IMR-90 (cell line): Measurements from ENCODE around the gene ZNF385B. TPM values are rescaled to one million over a fixed set of nuclear protein-coding genes. Genes with fewer than 3 reads are reported as not detected.

Experiments used
- ATAC-seq: fragments of 200-7000 bp; cut with Tn5 transposase; 2 replicates; pipeline ENCODE4 v1.9.1; 2020; ENCODE audit warnings: low read depth, mild to moderate bottlenecking, moderate library complexity
- Bru-seq: library from RNA; stranded (reverse); fragments of 400-500 nt; gene quantifications from one replicate; lab custom pipeline; 2021; lab: Mats Ljungman, UMichigan
- BruChase-seq, 2 experiments: library from RNA; stranded (reverse); fragments of 400-500 nt; gene quantifications; one replicate each; lab custom pipeline; 2021; lab: Mats Ljungman, UMichigan
- BruUV-seq: library from RNA; stranded (reverse); fragments of 400-500 nt; replicated peaks from 2 replicates; lab custom pipeline; 2021; lab: Mats Ljungman, UMichigan
- CTCF ChIA-PET: fragments of 300-600 bp; formaldehyde crosslinking; extraction: SDS; loops from one replicate; lab custom pipeline; 2021; ENCODE audit warnings: antibody characterized with exemption; lab: Yijun Ruan, JAX
- POLR2A ChIA-PET: fragments of 300-600 bp; sonication (Branson Sonifier 250); formaldehyde crosslinking; loops from one replicate; lab custom pipeline; 2022; ENCODE audit warnings: antibody characterized with exemption; ENCODE audit not compliant: unreplicated experiment; lab: Charles Lee
- DNase-seq: peaks from one replicate; pipeline ENCODE4 v3.0.0; 2013
- H2AFZ ChIP-seq: replicated peaks from 2 replicates; pipeline ENCODE3; 2013; ENCODE audit warnings: low read length, mild to moderate bottlenecking; ENCODE audit not compliant: poor library complexity
- H2AK5ac ChIP-seq: 2 replicates; pipeline ENCODE4 v1.6.1; 2013; ENCODE audit warnings: low read depth, low read length, inconsistent platforms
- H2AK9ac ChIP-seq: replicated peaks from 2 replicates; pipeline ENCODE3; 2013; ENCODE audit warnings: mild to moderate bottlenecking, low read depth, low read length, moderate library complexity; ENCODE audit not compliant: poor library complexity
- H2BK120ac ChIP-seq: 2 replicates; pipeline ENCODE4 v1.6.1; 2013; ENCODE audit warnings: low read depth, low read length, inconsistent platforms
- H2BK15ac ChIP-seq: 3 replicates; pipeline ENCODE4 v1.6.1; 2013; ENCODE audit warnings: low read depth, low read length, inconsistent platforms
- H2BK20ac ChIP-seq: 2 replicates; pipeline ENCODE4 v1.6.1; 2013; ENCODE audit warnings: low read depth, mild to moderate bottlenecking, inconsistent platforms, low read length, moderate library complexity
- H2BK5ac ChIP-seq: 2 replicates; pipeline ENCODE4 v1.6.1; 2013; ENCODE audit warnings: mild to moderate bottlenecking, low read depth, low read length, inconsistent platforms; ENCODE audit not compliant: poor library complexity, severe bottlenecking
- H3K14ac ChIP-seq: replicated peaks from 2 replicates; pipeline ENCODE4 v1.6.1; 2013; ENCODE audit warnings: low read depth, low read length, inconsistent platforms
- H3K18ac ChIP-seq: 2 replicates; pipeline ENCODE4 v1.6.1; 2013; ENCODE audit warnings: low read depth, low read length, control low read depth
- H3K23ac ChIP-seq: 2 replicates; pipeline ENCODE4 v1.6.1; 2013; ENCODE audit warnings: low read depth, low read length, inconsistent platforms
- H3K27ac ChIP-seq: 2 replicates; pipeline ENCODE4 v1.5.1; 2013; ENCODE audit warnings: mild to moderate bottlenecking, control low read depth, low read length; ENCODE audit not compliant: insufficient read depth
- H3K27me3 ChIP-seq: 2 replicates; pipeline ENCODE4 v1.6.1; 2013; ENCODE audit warnings: low read length; ENCODE audit not compliant: control insufficient read depth, insufficient read depth
- H3K36me3 ChIP-seq: 2 replicates; pipeline ENCODE4 v1.6.1; 2013; ENCODE audit warnings: low read length, mixed read lengths; ENCODE audit not compliant: control insufficient read depth, insufficient read depth
- H3K4ac ChIP-seq: 2 replicates; pipeline ENCODE4 v1.6.1; 2013; ENCODE audit warnings: low read depth, low read length, inconsistent platforms
- H3K4me1 ChIP-seq: 2 replicates; pipeline ENCODE4 v1.6.1; 2013; ENCODE audit warnings: low read length, mixed read lengths; ENCODE audit not compliant: control insufficient read depth, insufficient read depth
- H3K4me2 ChIP-seq: 2 replicates; pipeline ENCODE4 v1.6.1; 2013; ENCODE audit warnings: low read depth, mild to moderate bottlenecking, control low read depth, low read length, moderate library complexity
- H3K4me3 ChIP-seq: 2 replicates; pipeline ENCODE4 v1.5.1; 2013; ENCODE audit warnings: low read depth, mild to moderate bottlenecking, control low read depth, low read length, moderate library complexity; ENCODE audit not compliant: insufficient read depth
- H3K56ac ChIP-seq: 2 replicates; pipeline ENCODE4 v1.6.1; 2013; ENCODE audit warnings: low read length, inconsistent platforms; ENCODE audit not compliant: insufficient read depth; ENCODE audit errors: extremely low read depth
- H3K79me1 ChIP-seq, 2 experiments: 2 replicates each; pipeline ENCODE4 v1.6.1; 2013; ENCODE audit warnings: low read length in 2 of 2, inconsistent platforms in 1 of 2, low read depth in 1 of 2
- H3K9ac ChIP-seq: 2 replicates; pipeline ENCODE4 v1.6.1; 2013; ENCODE audit warnings: low read depth, low read length, control low read depth
- H3K9me1 ChIP-seq: 2 replicates; pipeline ENCODE4 v1.6.1; 2013; ENCODE audit warnings: low read length, inconsistent platforms; ENCODE audit not compliant: insufficient read depth
- H3K9me3 ChIP-seq: 2 replicates; pipeline ENCODE4 v1.6.1; 2013; ENCODE audit warnings: low read length; ENCODE audit not compliant: control insufficient read depth, insufficient read depth
- H4K20me1 ChIP-seq: 2 replicates; pipeline ENCODE4 v1.6.1; 2013; ENCODE audit warnings: low read length, inconsistent platforms; ENCODE audit not compliant: insufficient read depth
- H4K5ac ChIP-seq: 2 replicates; pipeline ENCODE4 v1.6.1; 2013; ENCODE audit warnings: mild to moderate bottlenecking, low read depth, low read length, control low read depth
- H4K8ac ChIP-seq, 2 experiments: 2 replicates each; pipeline ENCODE4 v1.6.1; 2013; ENCODE audit warnings: low read depth in 2 of 2, low read length in 2 of 2, control low read depth in 1 of 2, inconsistent platforms in 1 of 2
- H4K91ac ChIP-seq: 2 replicates; pipeline ENCODE4 v1.6.1; 2013; ENCODE audit warnings: low read depth, low read length, inconsistent platforms; ENCODE audit not compliant: insufficient read depth
- CEBPB ChIP-seq: IDR thresholded peaks from 2 replicates; pipeline ENCODE4 v1.6.1; 2012; ENCODE audit warnings: low read depth, low read length, improper control_type of control experiment
- CHD1 ChIP-seq: IDR thresholded peaks from 2 replicates; pipeline ENCODE4 v1.6.1; 2012; ENCODE audit warnings: low read depth, low read length, improper control_type of control experiment
- ELK1 ChIP-seq: fragments of 150-350 bp; IDR thresholded peaks from 2 replicates; pipeline ENCODE4 v1.6.1; 2016; ENCODE audit warnings: low read depth, mild to moderate bottlenecking, low read length, moderate library complexity, borderline replicate concordance
- FOS ChIP-seq: fragments of 150-350 bp; IDR thresholded peaks from 2 replicates; pipeline ENCODE4 v1.6.1; 2016; ENCODE audit warnings: low read depth, low read length
- MAFK ChIP-seq: IDR thresholded peaks from 2 replicates; pipeline ENCODE4 v1.6.1; 2012; ENCODE audit warnings: low read depth, low read length, improper control_type of control experiment
- MAZ ChIP-seq: IDR thresholded peaks from 2 replicates; pipeline ENCODE4 v1.6.1; 2012; ENCODE audit warnings: low read depth, mild to moderate bottlenecking, low read length, improper control_type of control experiment, moderate library complexity, borderline replicate concordance
- MXI1 ChIP-seq: IDR thresholded peaks from 2 replicates; pipeline ENCODE4 v1.6.1; 2012; ENCODE audit warnings: low read depth, mild to moderate bottlenecking, low read length, moderate library complexity, borderline replicate concordance
- NFE2L2 ChIP-seq: fragments of 150-350 bp; IDR thresholded peaks from 2 replicates; pipeline ENCODE4 v1.6.1; 2016; ENCODE audit warnings: low read depth, mild to moderate bottlenecking, low read length
- POLR2A ChIP-seq: IDR thresholded peaks from 2 replicates; pipeline ENCODE4 v1.6.1; 2012; ENCODE audit warnings: mild to moderate bottlenecking, low read depth, low read length
- RAD21 ChIP-seq: IDR thresholded peaks from 2 replicates; pipeline ENCODE4 v1.6.1; 2012; ENCODE audit warnings: low read length, improper control_type of control experiment
- RCOR1 ChIP-seq: IDR thresholded peaks from 2 replicates; pipeline ENCODE4 v1.6.1; 2012; ENCODE audit warnings: mild to moderate bottlenecking, low read length, improper control_type of control experiment; ENCODE audit not compliant: insufficient replicate concordance
- RFX5 ChIP-seq: IDR thresholded peaks from 2 replicates; pipeline ENCODE4 v1.8.0; 2012; ENCODE audit warnings: low read depth, mild to moderate bottlenecking, low read length, moderate library complexity
- WGBS, 2 experiments: methylation state at CpG; one replicate each; pipeline versions ENCODE4 v1.1.5 to v1.1.7; 2013; ENCODE audit warnings: missing lambda C conversion rate in 2 of 2; ENCODE audit not compliant: insufficient read length in 1 of 2; ENCODE audit errors: extremely low coverage in 2 of 2; 5-methylcytosine and 5-hydroxymethylcytosine counted together
- dilution Hi-C: fragments of 300-500 bp; cut with HindIII; formaldehyde crosslinking; loops from one replicate; pipeline ENCODE4 v1.14.3; 2018; ENCODE audit warnings: low sequenced_read_pairs; ENCODE audit not compliant: unreplicated experiment
- in situ Hi-C: fragments of 300-500 bp; cut with MboI; formaldehyde crosslinking; loops from 3 replicates; pipeline ENCODE4 v1.14.3; 2019; ENCODE audit warnings: low sequenced_read_pairs, inconsistent platforms, mixed read lengths
- intact Hi-C: fragments of 100-400 bp; cut with micrococcal nuclease; formaldehyde crosslinking; loops from 2 replicates; pipeline ENCODE4 v1.10.0; 2022
- long read RNA-seq: library from polyadenylated mRNA; unstranded; transcript quantifications from one replicate; pipeline ENCODE4 v2.0.0, GENCODE V29; 2021; ENCODE audit not compliant: unreplicated experiment
- polyA plus RNA-seq, 3 experiments: library from polyadenylated mRNA; depleted of rRNA; stranded (reverse); fragments of >200 nt; gene quantifications; 2 replicates each; pipeline ENCODE4 v1.2.3, GENCODE V29; 2012; ENCODE audit warnings: low replicate concordance in 1 of 3
- total RNA-seq: library from RNA; depleted of rRNA; stranded (reverse); fragments of >200 nt; gene quantifications from 2 replicates; pipeline ENCODE4 v1.2.3, GENCODE V29; 2012; rRNA removed
- TF ChIP-seq, protein P1 (sequence below): fragments of 150-350 bp; IDR thresholded peaks from 2 replicates; pipeline ENCODE4 v1.6.1; 2017; ENCODE audit warnings: mild to moderate bottlenecking, antibody characterized with exemption, low read length, low read depth
- TF ChIP-seq, protein P2 (sequence below): conservative IDR thresholded peaks from 2 replicates; pipeline ENCODE4 v1.5.1; 2012; ENCODE audit warnings: mild to moderate bottlenecking, low read depth, low read length, improper control_type of control experiment

Gene ZNF385B
- total RNA-seq, result under 0.01 TPM in 1 of 2 replicates, not detected in the other
- 0.03 TPM in 1 of 2 replicates, not detected in the other for polyA plus RNA-seq (2012; rRNA removed)
- polyA plus RNA-seq (2012; cell fraction: cytosol; rRNA removed), result not detected in 2 replicates
- polyA plus RNA-seq (2012; cell fraction: nucleus; rRNA removed; ENCODE audit: low replicate concordance), result 0.06 TPM in 1 of 2 replicates, not detected in the other
- Bru-seq, nascent RNA, result percentile 3 among the genes with signal in this experiment
- BruChase-seq, experiment 1, labeled RNA remaining after a 6-hour chase, result percentile 3 among the genes with signal in this experiment
- BruChase-seq, experiment 2, labeled RNA remaining after a 2-hour chase, result percentile 5 among the genes with signal in this experiment
- long read RNA-seq, result 0 reads

- H2BK15ac ChIP-seq, result no peak within 1 kb of the TSS
- intact Hi-C loops (no loop called here), in situ Hi-C loops (no loop called here), dilution Hi-C loops (no loop called here)
- no peak within 1 kb of the TSS for H3K23ac ChIP-seq
- ChIA-PET CTCF (no interaction called here), POLR2A (no interaction called here)
- no peaks in the 10 kb centered on the region for H3K36me3 ChIP-seq
- H3K9ac ChIP-seq, result no peak within 1 kb of the TSS
- no peak within 1 kb of the TSS for H4K8ac ChIP-seq
- peak within 1 kb of the TSS; percentile 74 for H3K4me2 ChIP-seq
- no peak within 1 kb of the TSS for H2AK9ac ChIP-seq
- no TSS peak for BruUV-seq
- peak within 1 kb of the TSS; percentile 43 for H3K4me3 ChIP-seq
- no peak within 1 kb of the TSS for H3K14ac ChIP-seq
- H3K18ac ChIP-seq, result no peak within 1 kb of the TSS
- no peak within 1 kb of the TSS for H2BK5ac ChIP-seq
- H3K9me3 ChIP-seq, result no peaks in the 10 kb centered on the region; the same call in 1 of the 2 replicates
- no peak within 1 kb of the TSS for H3K4ac ChIP-seq
- H2BK20ac ChIP-seq, result no peak within 1 kb of the TSS
- no peaks in the 10 kb centered on the region for H4K20me1 ChIP-seq
- H4K91ac ChIP-seq, result no peak within 1 kb of the TSS
- DNase-seq (peak; percentile 5), ATAC-seq (peak; percentile 73)
- peak within 1 kb of the TSS; percentile 80 for H2AFZ ChIP-seq
- H3K27me3 ChIP-seq, result peaks cover 49% of the 10 kb centered on the region
- 0% methylated on average over 15 of the region's 55 CpGs; no CpG with 5 or more reads in 1 of the 2 experiments for WGBS, 2 experiments
- H2AK5ac ChIP-seq, result no peak within 1 kb of the TSS
- H4K5ac ChIP-seq, result no peak within 1 kb of the TSS
- H3K56ac ChIP-seq, result no peak within 1 kb of the TSS
- no peaks in the 10 kb centered on the region for H3K79me1 ChIP-seq
- H3K9me1 ChIP-seq, result no peaks in the 10 kb centered on the region
- no peak within 1 kb of the TSS for H3K27ac ChIP-seq
- H2BK120ac ChIP-seq, result no peak within 1 kb of the TSS
- peaks cover 2% of the 10 kb centered on the region; the same call in 1 of the 2 replicates for H3K4me1 ChIP-seq
- TF ChIP-seq ELK1, result no peak
- no peak for TF ChIP-seq CEBPB
- TF ChIP-seq RAD21, result no peak
- no peak for TF ChIP-seq NFE2L2
- TF ChIP-seq RFX5, result no peak
- no peak for TF ChIP-seq POLR2A
- no peak for TF ChIP-seq MAZ
- no peak for TF ChIP-seq MXI1
- TF ChIP-seq, protein P1, sequence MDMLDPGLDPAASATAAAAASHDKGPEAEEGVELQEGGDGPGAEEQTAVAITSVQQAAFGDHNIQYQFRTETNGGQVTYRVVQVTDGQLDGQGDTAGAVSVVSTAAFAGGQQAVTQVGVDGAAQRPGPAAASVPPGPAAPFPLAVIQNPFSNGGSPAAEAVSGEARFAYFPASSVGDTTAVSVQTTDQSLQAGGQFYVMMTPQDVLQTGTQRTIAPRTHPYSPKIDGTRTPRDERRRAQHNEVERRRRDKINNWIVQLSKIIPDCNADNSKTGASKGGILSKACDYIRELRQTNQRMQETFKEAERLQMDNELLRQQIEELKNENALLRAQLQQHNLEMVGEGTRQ, result no peak
- no peak for TF ChIP-seq RCOR1
- TF ChIP-seq FOS, result no peak
- no peak for TF ChIP-seq MAFK
- TF ChIP-seq, protein P2, sequence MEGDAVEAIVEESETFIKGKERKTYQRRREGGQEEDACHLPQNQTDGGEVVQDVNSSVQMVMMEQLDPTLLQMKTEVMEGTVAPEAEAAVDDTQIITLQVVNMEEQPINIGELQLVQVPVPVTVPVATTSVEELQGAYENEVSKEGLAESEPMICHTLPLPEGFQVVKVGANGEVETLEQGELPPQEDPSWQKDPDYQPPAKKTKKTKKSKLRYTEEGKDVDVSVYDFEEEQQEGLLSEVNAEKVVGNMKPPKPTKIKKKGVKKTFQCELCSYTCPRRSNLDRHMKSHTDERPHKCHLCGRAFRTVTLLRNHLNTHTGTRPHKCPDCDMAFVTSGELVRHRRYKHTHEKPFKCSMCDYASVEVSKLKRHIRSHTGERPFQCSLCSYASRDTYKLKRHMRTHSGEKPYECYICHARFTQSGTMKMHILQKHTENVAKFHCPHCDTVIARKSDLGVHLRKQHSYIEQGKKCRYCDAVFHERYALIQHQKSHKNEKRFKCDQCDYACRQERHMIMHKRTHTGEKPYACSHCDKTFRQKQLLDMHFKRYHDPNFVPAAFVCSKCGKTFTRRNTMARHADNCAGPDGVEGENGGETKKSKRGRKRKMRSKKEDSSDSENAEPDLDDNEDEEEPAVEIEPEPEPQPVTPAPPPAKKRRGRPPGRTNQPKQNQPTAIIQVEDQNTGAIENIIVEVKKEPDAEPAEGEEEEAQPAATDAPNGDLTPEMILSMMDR, result no peak
- TF ChIP-seq CHD1, result no peak
Measured at GRCh38 chr2:179861416-179862067, at the start of gene ZNF385B. ZNF385B (minus strand) TSS chr2:179861612.
